A673 (cell line): ENCODE results near the gene HEMK1.

ENCODE experiments used
- CTCF ChIP-seq: fragments of 300-800, 200-600 bp; sonication (generic); conservative IDR thresholded peaks from 2 replicates; pipeline ENCODE4 v1.5.1; 2017; ENCODE audit warnings: low read depth, mild to moderate bottlenecking, antibody characterized with exemption, low read length, moderate library complexity, mixed read lengths
- EZH2 ChIP-seq: fragments of 200-600 bp; sonication (generic); IDR thresholded peaks from 2 replicates; pipeline ENCODE4 v1.6.1; 2017; ENCODE audit warnings: borderline replicate concordance, low read depth, mild to moderate bottlenecking, mixed read lengths, antibody characterized with exemption, low read length; ENCODE audit not compliant: poor library complexity, severe bottlenecking

GRCh38 chr3:50616003-50616769, 46.9 kb downstream of the HEMK1 start:
- peak; percentile 83 for TF ChIP-seq CTCF
- TF ChIP-seq EZH2: no peak
